H9 (cell line): Measurements from ENCODE around the gene ARID1A. TPM values are rescaled to one million over a fixed set of nuclear protein-coding genes. Genes with fewer than 3 reads are reported as not detected.
"Not testable (repeated sequence)": the region's sequence is repeated elsewhere in the genome, so short reads cannot be mapped to it uniquely, and the experiment has no call there.

Source experiments
- DNase-seq: peaks from one replicate; pipeline ENCODE4 v3.0.0-alpha.2; 2017
- H2AFZ ChIP-seq: one replicate; pipeline ENCODE4 v1.6.1; 2013; ENCODE audit warnings: mild to moderate bottlenecking, low read length, control low read depth, moderate library complexity
- H2AK5ac ChIP-seq: 2 replicates; pipeline ENCODE4 v1.6.1; 2013; ENCODE audit warnings: low read length, control low read depth, mixed read lengths; ENCODE audit not compliant: insufficient read length
- H2BK120ac ChIP-seq: one replicate; pipeline ENCODE4 v1.6.1; 2013; ENCODE audit warnings: low read depth, mild to moderate bottlenecking, low read length, control low read depth, inconsistent platforms; ENCODE audit not compliant: poor library complexity, severe bottlenecking
- H2BK12ac ChIP-seq: 2 replicates; pipeline ENCODE4 v1.6.1; 2013; ENCODE audit warnings: low read length, control low read depth, mixed read lengths, low read depth; ENCODE audit not compliant: insufficient read length
- H2BK15ac ChIP-seq: 2 replicates; pipeline ENCODE4 v1.6.1; 2013; ENCODE audit warnings: low read depth, low read length, control low read depth
- H2BK20ac ChIP-seq: one replicate; pipeline ENCODE4 v1.6.1; 2013; ENCODE audit warnings: low read depth, mild to moderate bottlenecking, low read length, control low read depth, inconsistent platforms; ENCODE audit not compliant: poor library complexity, severe bottlenecking
- H2BK5ac ChIP-seq: 2 replicates; pipeline ENCODE4 v1.6.1; 2013; ENCODE audit warnings: low read length, control low read depth, mixed read lengths; ENCODE audit not compliant: insufficient read length
- H3K14ac ChIP-seq: 2 replicates; pipeline ENCODE4 v1.6.1; 2013; ENCODE audit warnings: low read length, control low read depth; ENCODE audit not compliant: insufficient read depth
- H3K18ac ChIP-seq: 2 replicates; pipeline ENCODE4 v1.6.1; 2013; ENCODE audit warnings: low read depth, mild to moderate bottlenecking, mixed read lengths, low read length, control low read depth; ENCODE audit not compliant: insufficient read length
- H3K23ac ChIP-seq: 2 replicates; pipeline ENCODE4 v1.6.1; 2013; ENCODE audit warnings: low read length, control low read depth, mixed read lengths, low read depth; ENCODE audit not compliant: insufficient read length
- H3K23me2 ChIP-seq: 2 replicates; pipeline ENCODE4 v1.6.1; 2013; ENCODE audit warnings: low read depth, mild to moderate bottlenecking, mixed read lengths, low read length, control low read depth; ENCODE audit not compliant: insufficient read length, poor library complexity, severe bottlenecking
- H3K27ac ChIP-seq: 2 replicates; pipeline ENCODE4 v1.5.1; 2013; ENCODE audit warnings: low read length, control low read depth, mixed read lengths, low read depth; ENCODE audit not compliant: insufficient read length
- H3K27me3 ChIP-seq: 2 replicates; pipeline ENCODE4 v1.6.1; 2013; ENCODE audit warnings: low read length, control low read depth, inconsistent platforms; ENCODE audit not compliant: insufficient read depth
- H3K4ac ChIP-seq: 2 replicates; pipeline ENCODE4 v1.6.1; 2013; ENCODE audit warnings: low read depth, mild to moderate bottlenecking, control low read depth, inconsistent platforms, low read length, moderate library complexity
- H3K4me1 ChIP-seq: 2 replicates; pipeline ENCODE4 v1.6.1; 2013; ENCODE audit warnings: low read length, control low read depth, inconsistent platforms; ENCODE audit not compliant: insufficient read depth
- H3K4me2 ChIP-seq: 2 replicates; pipeline ENCODE4 v1.6.1; 2013; ENCODE audit warnings: low read length, control low read depth, mixed read lengths; ENCODE audit not compliant: insufficient read length, insufficient read depth
- H3K56ac ChIP-seq: 2 replicates; pipeline ENCODE4 v1.6.1; 2013; ENCODE audit warnings: low read depth, mild to moderate bottlenecking, mixed read lengths, low read length, control low read depth; ENCODE audit not compliant: insufficient read length
- H3K79me1 ChIP-seq: 2 replicates; pipeline ENCODE4 v1.6.1; 2013; ENCODE audit warnings: low read depth, mild to moderate bottlenecking, moderate library complexity, low read length, control low read depth, inconsistent platforms; ENCODE audit not compliant: insufficient read depth, poor library complexity, severe bottlenecking
- H3K79me2 ChIP-seq: 2 replicates; pipeline ENCODE4 v1.6.1; 2013; ENCODE audit warnings: low read length, control low read depth, inconsistent platforms; ENCODE audit not compliant: insufficient read depth
- H3K9ac ChIP-seq: 2 replicates; pipeline ENCODE4 v1.6.1; 2013; ENCODE audit warnings: low read length, control low read depth, mixed read lengths; ENCODE audit not compliant: insufficient read length; ENCODE audit errors: extremely low read depth
- H3K9me3 ChIP-seq: one replicate; pipeline ENCODE4 v1.6.1; 2013; ENCODE audit warnings: low read depth, low read length, inconsistent platforms; ENCODE audit not compliant: control insufficient read depth
- H3T11ph ChIP-seq: one replicate; pipeline ENCODE4 v1.6.1; 2013; ENCODE audit warnings: mild to moderate bottlenecking, low read length, control low read depth, inconsistent platforms
- H4K20me1 ChIP-seq: one replicate; pipeline ENCODE4 v1.6.1; 2013; ENCODE audit not compliant: control insufficient read depth, insufficient read length, insufficient read depth
- H4K5ac ChIP-seq: 2 replicates; pipeline ENCODE4 v1.6.1; 2013; ENCODE audit warnings: low read depth, mild to moderate bottlenecking, mixed read lengths, low read length, control low read depth; ENCODE audit not compliant: insufficient read length
- H4K8ac ChIP-seq: replicated peaks from 2 replicates; pipeline ENCODE4 v1.6.1; 2013; ENCODE audit warnings: low read length, control low read depth, mixed read lengths, low read depth; ENCODE audit not compliant: insufficient read length
- H4K91ac ChIP-seq: 2 replicates; pipeline ENCODE4 v1.6.1; 2013; ENCODE audit warnings: low read depth, mild to moderate bottlenecking, moderate library complexity, mixed read lengths, low read length, control low read depth; ENCODE audit not compliant: insufficient read length
- H3K27ac Mint-ChIP-seq, 3 experiments: 2 replicates in 2 of 3; 3 replicates in 1 of 3; pipeline ENCODE4 v1.8.0; 2020 to 2021; ENCODE audit warnings: mixed read lengths in 3 of 3, mild to moderate bottlenecking in 1 of 3, moderate library complexity in 1 of 3
- H3K27me3 Mint-ChIP-seq: 2 replicates; pipeline ENCODE4 v1.8.0; 2021; ENCODE audit warnings: low read depth, mild to moderate bottlenecking, moderate library complexity, mixed read lengths
- H3K36me3 Mint-ChIP-seq, 3 experiments: 2 replicates in 2 of 3; 3 replicates in 1 of 3; pipeline ENCODE4 v1.8.0; 2020 to 2021; ENCODE audit warnings: low read depth in 3 of 3, mixed read lengths in 3 of 3; ENCODE audit not compliant: insufficient read depth in 1 of 3
- H3K4me1 Mint-ChIP-seq, 2 experiments: 2 replicates each; pipeline ENCODE4 v1.8.0; 2020; ENCODE audit warnings: mixed read lengths in 2 of 2
- H3K4me3 Mint-ChIP-seq, 2 experiments: 2 replicates in 1 of 2; 3 replicates in 1 of 2; pipeline ENCODE4 v1.8.0; 2020 to 2021; ENCODE audit warnings: mild to moderate bottlenecking in 2 of 2, mixed read lengths in 2 of 2, moderate library complexity in 1 of 2
- H3K9me3 Mint-ChIP-seq, 2 experiments: 2 replicates in 1 of 2; 3 replicates in 1 of 2; pipeline ENCODE4 v1.8.0; 2020; ENCODE audit warnings: mild to moderate bottlenecking in 2 of 2, mixed read lengths in 2 of 2, moderate library complexity in 1 of 2
- CTCF ChIP-seq: fragments of 200-600 bp; sonication (generic); conservative IDR thresholded peaks from 3 replicates; pipeline ENCODE4 v1.8.0; 2021; ENCODE audit warnings: antibody characterized with exemption, mild to moderate bottlenecking
- whole genome bisulfite sequencing: extraction: QIAGEN DNeasy Blood & Tissue Kit; methylation state at CpG from one replicate; pipeline ENCODE4 v1.1.7; 2013; ENCODE audit warnings: missing lambda C conversion rate, low lambda C conversion rate, mixed read lengths; ENCODE audit not compliant: insufficient read length; ENCODE audit errors: extremely low coverage; 5-methylcytosine and 5-hydroxymethylcytosine counted together
- total RNA-seq: library from RNA; stranded (reverse); gene quantifications from 2 replicates; pipeline ENCODE4 v1.2.1, GENCODE V29; 2021

The ARID1A gene
- total RNA-seq, 1 experiment from 2014 or later = 147 TPM

GRCh38 chr1:26724926-26725325, 29.1 kb downstream of the ARID1A start:
- peak overlapping the region; percentile 43 to 72 for H3K4me3 Mint-ChIP-seq
- H3K4me1 ChIP-seq = peaks cover 14% of the 10 kb centered on the region; the same call in 1 of the 2 replicates

DNA sequence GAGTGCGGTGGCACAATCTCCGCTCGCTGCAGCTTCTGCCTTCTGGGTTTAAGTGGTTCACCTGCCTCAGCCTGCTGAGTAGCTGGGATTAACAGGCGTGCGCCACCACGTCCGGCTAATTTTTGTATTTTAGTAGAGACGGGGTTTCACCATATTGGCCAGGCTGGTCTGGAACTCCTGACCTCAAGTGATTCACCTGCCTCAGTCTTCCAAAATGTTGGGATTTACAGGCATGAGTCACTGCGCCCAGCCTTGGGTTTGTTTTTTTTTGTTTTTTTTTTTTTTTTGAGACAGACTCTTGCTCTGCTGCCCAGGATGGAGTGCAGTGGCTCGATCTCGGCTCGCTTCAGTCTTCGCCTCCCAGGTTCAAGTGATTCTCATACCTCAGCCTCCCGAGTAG, 30.1 kb downstream of the ARID1A start:
- not testable (repeated sequence) for H3T11ph ChIP-seq, H2AFZ ChIP-seq, H3K4me2 ChIP-seq, H3K14ac ChIP-seq, H3K79me1 ChIP-seq, H3K27me3 Mint-ChIP-seq, H2BK120ac ChIP-seq, H2BK5ac ChIP-seq, H4K5ac ChIP-seq, H4K91ac ChIP-seq, DNase-seq, H3K9me3 ChIP-seq, H2AK5ac ChIP-seq, H2BK15ac ChIP-seq, H3K4ac ChIP-seq, H3K27ac Mint-ChIP-seq, H2BK20ac ChIP-seq, H4K8ac ChIP-seq, H3K23ac ChIP-seq, H2BK12ac ChIP-seq, H3K27me3 ChIP-seq, H3K56ac ChIP-seq, H3K18ac ChIP-seq, H3K27ac ChIP-seq, H3K9me3 Mint-ChIP-seq, H3K23me2 ChIP-seq, H4K20me1 ChIP-seq, H3K9ac ChIP-seq
- no CpG with 5 or more reads among the region's 14 CpGs for WGBS
- peaks cover 14% of the 10 kb centered on the region; the same call in 1 of the 2 replicates for H3K4me1 ChIP-seq
- H3K36me3 Mint-ChIP-seq = peaks cover 9 to 23% (median 17%) of the 10 kb centered on the region in 3 experiments; a peak in 6 of 7 replicates
- H3K79me2 ChIP-seq = peaks cover 26% of the 10 kb centered on the region; the same call in 1 of the 2 replicates
- peak overlapping the region in 1 of 2 experiments; percentile 13; a peak in 1 of 5 replicates for H3K4me3 Mint-ChIP-seq
- H3K4me1 Mint-ChIP-seq = peaks cover 69 to 70% of the 10 kb centered on the region in 2 experiments

More at GRCh38 chr1:26724926-26725325, 29.1 kb downstream of the ARID1A start:
- TF ChIP-seq CTCF = no peak
- H2BK15ac ChIP-seq = no peak overlapping the region
- H3K4ac ChIP-seq = no peak overlapping the region
- peak overlapping the region in 2 of 3 experiments; percentile 61 to 88; a peak in 4 of 7 replicates for H3K27ac Mint-ChIP-seq
- H3K9me3 ChIP-seq = no peaks in the 10 kb centered on the region
- H3K79me1 ChIP-seq = no peaks in the 10 kb centered on the region
- WGBS = no CpG with 5 or more reads among the region's 1 CpG
- DNase-seq = peak; percentile 41
- no peak overlapping the region for H3T11ph ChIP-seq
- H2AK5ac ChIP-seq = no peak overlapping the region
- H3K79me2 ChIP-seq = peaks cover 34% of the 10 kb centered on the region; the same call in 1 of the 2 replicates
- H3K27ac ChIP-seq = peak overlapping the region; percentile 48
- H3K23me2 ChIP-seq = no peaks in the 10 kb centered on the region
- H4K91ac ChIP-seq = no peak overlapping the region
- H3K27me3 Mint-ChIP-seq = no peaks in the 10 kb centered on the region
- no peak overlapping the region for H2AFZ ChIP-seq
- no peaks in the 10 kb centered on the region for H4K20me1 ChIP-seq
- H2BK120ac ChIP-seq = no peak overlapping the region
- no peak overlapping the region for H4K5ac ChIP-seq
- no peak overlapping the region for H3K56ac ChIP-seq
- no peak overlapping the region for H3K14ac ChIP-seq
- peaks cover 71 to 72% of the 10 kb centered on the region in 2 experiments for H3K4me1 Mint-ChIP-seq
- H3K36me3 Mint-ChIP-seq = peaks cover 5 to 19% (median 18%) of the 10 kb centered on the region in 3 experiments; a peak in 5 of 7 replicates
- H3K23ac ChIP-seq = no peak overlapping the region
- H2BK5ac ChIP-seq = no peak overlapping the region
- no peak overlapping the region for H3K9ac ChIP-seq
- H3K18ac ChIP-seq = no peak overlapping the region
- H3K27me3 ChIP-seq = no peaks in the 10 kb centered on the region
- no peaks in the 10 kb centered on the region for H3K9me3 Mint-ChIP-seq
- peak overlapping the region; percentile 74 for H3K4me2 ChIP-seq
- no peak overlapping the region for H2BK20ac ChIP-seq
- no peak overlapping the region for H2BK12ac ChIP-seq
- no peak overlapping the region for H4K8ac ChIP-seq
